ENCODE measurements around the gene SAP30BP. TPM values are rescaled to one million over a fixed set of nuclear protein-coding genes. Genes with fewer than 3 reads are reported as not detected.
"Not testable (repeated sequence)": the region's sequence is repeated elsewhere in the genome, so short reads cannot be mapped to it uniquely, and the experiment has no call there.

The SAP30BP gene
- total and polyA plus RNA-seq, 2 of the 13 experiments (the other 11 are each of a cell fraction or from before 2014, with no cell fraction given), result 67.7 to 99.4 TPM

GRCh38 chr17:75637551-75637950, 29.6 kb upstream of the SAP30BP start (continued):
- TF ChIP-seq AHDC1 (CRISPR knock-in tag; IDR thresholded peaks at IDR 0.05; ENCODE audit: borderline replicate concordance), result no peak
- TF ChIP-seq CREM (IDR thresholded peaks at IDR 0.05), result no peak
- no peak for TF ChIP-seq CREM (CRISPR knock-in tag; IDR thresholded peaks at IDR 0.05)
- TF ChIP-seq PRDM10 (CRISPR knock-in tag; IDR thresholded peaks at IDR 0.05; ENCODE audit: low read depth), result no peak
- no peak for TF ChIP-seq TFDP1 (CRISPR knock-in tag; IDR thresholded peaks at IDR 0.05; ENCODE audit: borderline replicate concordance)
- no peak for TF ChIP-seq MYNN (CRISPR knock-in tag; IDR thresholded peaks at IDR 0.05; ENCODE audit: low read depth)
- TF ChIP-seq DNMT3B (CRISPR knock-in tag; conservative IDR thresholded peaks at IDR 0.05), result no peak
- no peak for TF ChIP-seq PBX3 (CRISPR knock-in tag; IDR thresholded peaks at IDR 0.05; ENCODE audit: borderline replicate concordance)

- H3K4me1 ChIP-seq (ENCODE audit: insufficient read depth, low read length), result peaks cover 13% of the 10 kb centered on the region
- DNase-seq (ENCODE audit: low spot score); H3K9ac ChIP-seq (ENCODE audit: insufficient read depth, low read depth, low read length); ATAC-seq; H3K27ac ChIP-seq (ENCODE audit: extremely low read length, insufficient read depth, low read length); H3K36me3 ChIP-seq (replicated peaks in 1 of 2; ENCODE audit: control insufficient read depth in 1 of 2, insufficient read depth in 2 of 2, low read length in 2 of 2); H4K20me1 ChIP-seq (ENCODE audit: insufficient read depth, low read length); POLR2A ChIA-PET; H3K27me3 ChIP-seq (ENCODE audit: control insufficient read depth in 1 of 2, insufficient read depth in 2 of 2, low read length in 2 of 2); H3K9me3 ChIP-seq (ENCODE audit: low read length); FAIRE-seq; BruUV-seq (replicated peaks); H3K4me2 ChIP-seq (ENCODE audit: low read depth, low read length); H3K4me3 ChIP-seq (replicated peaks in 1 of 3; ENCODE audit: insufficient read depth in 1 of 3, low read depth in 2 of 3, low read length in 3 of 3); in situ Hi-C loops (cut with HindIII; ENCODE audit: extremely low pct_ligation_motif_present, low pct_unique_long_range_greater_than_20kb); intact Hi-C loops (cut with micrococcal nuclease; ENCODE audit: unreplicated experiment); H3K79me2 ChIP-seq (ENCODE audit: insufficient read depth, low read length); H2AFZ ChIP-seq (ENCODE audit: low read length); CTCF ChIA-PET (ENCODE audit: low intra/inter-chr PET ratio, low total read pairs): not testable (repeated sequence)
- 94% methylated on average over 12 of the region's 12 CpGs for WGBS (ENCODE audit: low lambda C conversion rate)
These were observed 29.1 kb upstream of the SAP30BP start for GRCh38 chr17:75638039-75638438.
